Activated naive CD4-positive, alpha-beta T cell treated with anti-CD3 and anti-CD28 coated beads, Interleukin-2, amount 50 U/mL, for 72 hours (primary cell): ENCODE data around the gene PLP1. TPM values are rescaled to one million over a fixed set of nuclear protein-coding genes. Genes with fewer than 3 reads are reported as not detected.

Source experiments
- ATAC-seq, 2 donors: fragments of 150-1000 bp; cut with Tn5 transposase; 2 replicates each; pipeline ENCODE4 v1.10.0; 2021; ENCODE audit warnings: mild to moderate bottlenecking in 2 of 2, moderate library complexity in 2 of 2
- DNase-seq, 2 donors: peaks; one replicate each; pipeline ENCODE4 v3.0.0; 2021 to 2022; ENCODE audit warnings: low spot score in 2 of 2
- H3K27ac Mint-ChIP-seq, 2 donors: one replicate each; pipeline ENCODE4 v1.8.0; 2022; ENCODE audit warnings: mild to moderate bottlenecking in 2 of 2, mixed read lengths in 2 of 2
- H3K36me3 Mint-ChIP-seq, 2 donors: one replicate each; pipeline ENCODE4 v1.8.0; 2022; ENCODE audit warnings: mixed read lengths in 2 of 2
- H3K9me3 Mint-ChIP-seq, 2 donors: one replicate each; pipeline ENCODE4 v1.8.0; 2022; ENCODE audit warnings: mixed read lengths in 2 of 2
- total RNA-seq, 2 donors: library from RNA; stranded (reverse); gene quantifications; one replicate each; pipeline ENCODE4 v1.2.3, GENCODE V29; 2022

PLP1 gene
- total RNA-seq, 2 donors from 2014 or later = not detected

GRCh38 chrX:103773445-103773844 is 3.2 kb upstream of the PLP1 start:
- DNase-seq (no peak), ATAC-seq (no peak)
- no peaks in the 10 kb centered on the region for H3K9me3 Mint-ChIP-seq
- H3K36me3 Mint-ChIP-seq = no peaks in the 10 kb centered on the region
- H3K27ac Mint-ChIP-seq = no peak overlapping the region

GRCh38 chrX:103774070-103774642 is 2.5 kb upstream of the PLP1 start:
- H3K9me3 Mint-ChIP-seq = no peaks in the 10 kb centered on the region
- H3K27ac Mint-ChIP-seq = no peak overlapping the region
- DNase-seq = no peak
- ATAC-seq = no peak
- H3K36me3 Mint-ChIP-seq = no peaks in the 10 kb centered on the region

GRCh38 chrX:103779141-103779789 is 2.6 kb downstream of the PLP1 start:
- H3K27ac Mint-ChIP-seq = no peak overlapping the region
- ATAC-seq (no peak), DNase-seq (no peak)

GRCh38 chrX:103780336-103781061 is 3.9 kb downstream of the PLP1 start:
- ATAC-seq = no peak
- Mint-ChIP-seq H3K9me3 (no peaks in the 10 kb centered on the region), H3K27ac (peak overlapping the region in 1 of 2 donors; percentile 36), H3K36me3 (no peaks in the 10 kb centered on the region)
- DNase-seq = no peak

More at GRCh38 chrX:103779141-103779789, 2.6 kb downstream of the PLP1 start:
- H3K9me3 Mint-ChIP-seq = no peaks in the 10 kb centered on the region
- H3K36me3 Mint-ChIP-seq = no peaks in the 10 kb centered on the region

GRCh38 chrX:103781062-103781402 is 4.4 kb downstream of the PLP1 start:
- Mint-ChIP-seq H3K27ac (peak overlapping the region in 1 of 2 donors; percentile 36), H3K36me3 (no peaks in the 10 kb centered on the region), H3K9me3 (no peaks in the 10 kb centered on the region)
- ATAC-seq (no peak), DNase-seq (no peak)

GRCh38 chrX:103781706-103782105 is 5.1 kb downstream of the PLP1 start:
- Mint-ChIP-seq H3K9me3 (no peaks in the 10 kb centered on the region), H3K27ac (no peak overlapping the region), H3K36me3 (no peaks in the 10 kb centered on the region)
- DNase-seq (no peak), ATAC-seq (no peak)

GRCh38 chrX:103782640-103783039 is 6.0 kb downstream of the PLP1 start:
- ATAC-seq (no peak), DNase-seq (no peak)
- H3K9me3 Mint-ChIP-seq = no peaks in the 10 kb centered on the region
- no peak overlapping the region for H3K27ac Mint-ChIP-seq
- no peaks in the 10 kb centered on the region for H3K36me3 Mint-ChIP-seq

- ATAC-seq = no peak
- Mint-ChIP-seq H3K27ac (no peak overlapping the region), H3K36me3 (no peaks in the 10 kb centered on the region), H3K9me3 (no peaks in the 10 kb centered on the region)
- no peak for DNase-seq
Measured at GRCh38 chrX:103783196-103783595, 6.6 kb downstream of the PLP1 start.

DNA sequence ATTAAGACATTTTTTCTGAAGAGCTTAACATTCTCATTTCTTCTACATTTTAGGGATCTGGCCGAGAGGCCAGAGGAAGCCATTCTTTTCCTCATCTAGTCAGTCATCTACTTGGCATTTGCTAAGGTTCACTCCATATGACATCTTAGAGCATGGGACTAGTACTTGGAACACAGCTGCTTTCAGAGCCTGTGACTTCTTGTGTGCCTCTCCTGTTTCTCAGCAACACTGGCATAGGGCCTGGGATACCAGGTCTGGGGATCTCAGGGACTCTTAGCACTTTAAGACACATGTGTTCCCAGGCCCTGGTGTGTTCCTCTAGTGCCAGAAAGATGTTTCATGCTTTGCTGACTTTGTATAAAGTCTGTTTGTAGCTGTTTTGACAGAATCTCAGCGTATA is 7.3 kb downstream of the PLP1 start:
- Mint-ChIP-seq H3K27ac (no peak overlapping the region), H3K36me3 (no peaks in the 10 kb centered on the region), H3K9me3 (no peaks in the 10 kb centered on the region)
- ATAC-seq (no peak), DNase-seq (no peak)

DNA sequence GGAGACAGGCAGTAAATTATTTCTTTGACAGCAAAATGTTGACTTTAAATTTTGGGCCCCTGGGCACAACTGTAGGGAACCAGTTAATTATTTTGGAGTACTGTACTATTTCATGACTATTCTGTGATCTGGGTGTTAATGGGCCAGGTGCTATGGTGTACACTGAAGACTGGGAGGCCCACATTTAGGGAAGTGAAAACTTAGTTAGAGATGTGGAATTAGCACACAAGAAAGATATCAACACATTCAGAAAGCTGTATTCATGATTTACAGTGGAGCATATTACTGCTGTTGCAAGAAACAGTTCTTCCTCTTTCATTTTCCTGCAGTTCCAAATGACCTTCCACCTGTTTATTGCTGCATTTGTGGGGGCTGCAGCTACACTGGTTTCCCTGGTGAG is 12.4 kb downstream of the PLP1 start:
- no peak for DNase-seq
- peak overlapping the region in 1 of 2 donors; percentile 87 for H3K27ac Mint-ChIP-seq
- no peaks in the 10 kb centered on the region for H3K9me3 Mint-ChIP-seq
- ATAC-seq = no peak
- H3K36me3 Mint-ChIP-seq = no peaks in the 10 kb centered on the region

- no peak overlapping the region for H3K27ac Mint-ChIP-seq
- ATAC-seq = no peak
- H3K36me3 Mint-ChIP-seq = no peaks in the 10 kb centered on the region
- no peak for DNase-seq
- no peaks in the 10 kb centered on the region for H3K9me3 Mint-ChIP-seq
Measured at GRCh38 chrX:103791228-103791627, 14.6 kb downstream of the PLP1 start.

- no peak for ATAC-seq
- DNase-seq = no peak
- H3K36me3 Mint-ChIP-seq = no peaks in the 10 kb centered on the region
- no peak overlapping the region for H3K27ac Mint-ChIP-seq
- H3K9me3 Mint-ChIP-seq = no peaks in the 10 kb centered on the region
Measured at GRCh38 chrX:103791826-103792485, 15.3 kb downstream of the PLP1 start.

- no peaks in the 10 kb centered on the region for H3K9me3 Mint-ChIP-seq
- no peak for ATAC-seq
- H3K36me3 Mint-ChIP-seq = no peaks in the 10 kb centered on the region
- no peak overlapping the region for H3K27ac Mint-ChIP-seq
- DNase-seq = no peak
Measured at GRCh38 chrX:103792916-103793544, 16.4 kb downstream of the PLP1 start.

DNA sequence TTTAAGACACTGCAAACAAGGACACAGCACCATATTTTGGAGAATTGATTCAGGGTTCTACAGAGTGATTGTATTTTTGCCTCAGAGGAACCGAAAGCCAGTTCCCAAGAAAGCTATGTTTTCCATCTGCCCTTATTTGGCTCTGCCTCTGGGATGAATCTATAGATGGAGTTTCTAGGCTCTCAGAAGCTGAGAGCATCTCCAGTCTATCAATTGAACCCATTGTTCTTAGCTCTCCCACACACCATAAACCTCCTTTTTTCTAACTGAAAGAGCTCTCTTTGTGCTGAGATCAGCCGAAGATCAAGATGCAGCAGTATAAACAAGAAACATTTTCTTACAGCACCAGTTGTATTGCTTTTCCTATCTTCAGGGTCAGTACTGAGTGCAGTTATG is 16.9 kb downstream of the PLP1 start:
- H3K36me3 Mint-ChIP-seq = no peaks in the 10 kb centered on the region
- no peak for ATAC-seq
- no peak for DNase-seq
- H3K9me3 Mint-ChIP-seq = no peaks in the 10 kb centered on the region
- H3K27ac Mint-ChIP-seq = no peak overlapping the region

- Mint-ChIP-seq H3K9me3 (no peaks in the 10 kb centered on the region), H3K36me3 (no peaks in the 10 kb centered on the region), H3K27ac (no peak overlapping the region)
- DNase-seq = no peak
- ATAC-seq = no peak
Measured at GRCh38 chrX:103794119-103794518, 17.5 kb downstream of the PLP1 start.

DNA sequence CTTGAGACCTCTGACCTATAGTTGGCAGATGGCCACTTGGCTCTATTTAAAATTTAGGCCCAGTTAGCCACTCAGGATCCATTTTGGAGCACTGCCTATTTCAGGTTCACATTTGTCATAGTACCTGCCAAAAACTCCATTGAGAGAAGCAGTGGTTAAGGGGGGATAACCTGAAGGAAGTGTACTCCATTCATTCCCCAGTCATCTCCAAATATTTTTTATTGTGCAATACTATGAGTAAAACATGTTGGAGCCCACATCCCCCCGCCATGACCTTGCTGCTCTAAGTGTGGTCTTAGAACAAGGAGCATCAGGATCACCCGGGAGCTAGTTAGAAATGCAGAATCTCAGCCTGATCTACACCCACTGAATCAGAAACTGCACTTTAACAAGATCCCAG is 21.1 kb downstream of the PLP1 start:
- DNase-seq = no peak

GRCh38 chrX:103800318-103800717 is 23.7 kb downstream of the PLP1 start:
- no peak for DNase-seq
- Mint-ChIP-seq H3K9me3 (no peaks in the 10 kb centered on the region), H3K27ac (no peak overlapping the region), H3K36me3 (no peaks in the 10 kb centered on the region)
- peak in 1 of 2 donors; percentile 88 for ATAC-seq

More for the DNA sequence above, 21.1 kb downstream of the PLP1 start:
- H3K27ac Mint-ChIP-seq = no peak overlapping the region
- ATAC-seq = no peak
- H3K36me3 Mint-ChIP-seq = no peaks in the 10 kb centered on the region
- H3K9me3 Mint-ChIP-seq = no peaks in the 10 kb centered on the region
